ENCODE results near the gene SCG5.

SCG5 gene

DNA sequence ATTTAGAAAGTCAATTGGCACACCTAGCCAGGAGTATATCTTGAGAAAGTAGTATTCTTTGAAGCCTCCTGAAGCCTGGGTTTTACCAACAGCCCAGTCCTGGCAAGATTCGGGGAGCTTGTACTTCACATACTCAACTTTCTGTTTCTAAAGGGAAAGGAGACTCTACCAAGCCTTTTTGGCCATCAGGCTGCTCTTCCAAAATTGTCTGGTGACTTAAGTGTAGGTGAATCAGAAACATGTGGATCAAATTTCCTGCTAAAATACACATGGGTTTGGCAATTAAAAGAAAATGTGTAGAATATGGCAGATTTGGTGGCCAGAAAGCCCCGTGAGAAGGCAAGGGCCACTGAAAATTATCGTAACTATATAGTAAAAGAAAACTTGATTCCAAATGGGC is 60.4 kb downstream of the SCG5 start:
- ATAC-seq = no peak
- TF ChIP-seq TOX (CRISPR knock-in tag; IDR thresholded peaks at IDR 0.05; ENCODE audit: borderline replicate concordance) (no peak), ESRRG (CRISPR knock-in tag; IDR thresholded peaks at IDR 0.05) (no peak), BACH2 (CRISPR knock-in tag; IDR thresholded peaks at IDR 0.05; ENCODE audit: borderline replicate concordance) (no peak), RARB (CRISPR knock-in tag; IDR thresholded peaks at IDR 0.05) (no peak), ARNTL (CRISPR knock-in tag; IDR thresholded peaks at IDR 0.05; ENCODE audit: borderline replicate concordance, low read depth) (no peak), TCF4 (CRISPR knock-in tag; IDR thresholded peaks at IDR 0.05; ENCODE audit: borderline replicate concordance) (no peak), ZNF70 (CRISPR knock-in tag; IDR thresholded peaks at IDR 0.05) (no peak), ZC3H10 (CRISPR knock-in tag; IDR thresholded peaks at IDR 0.05) (no peak), SNAI2 (CRISPR knock-in tag; IDR thresholded peaks at IDR 0.05) (no peak), GLIS3 (CRISPR knock-in tag; IDR thresholded peaks at IDR 0.05) (no peak), ISL1 (CRISPR knock-in tag; IDR thresholded peaks at IDR 0.05) (no peak), ZFP30 (CRISPR knock-in tag; IDR thresholded peaks at IDR 0.05) (no peak), OSR1 (CRISPR knock-in tag; IDR thresholded peaks at IDR 0.05) (no peak), ZNF8 (CRISPR knock-in tag; IDR thresholded peaks at IDR 0.05) (no peak), ZFP3 (CRISPR knock-in tag; IDR thresholded peaks at IDR 0.05) (no peak)
- TF ChIP-seq, protein P1, sequence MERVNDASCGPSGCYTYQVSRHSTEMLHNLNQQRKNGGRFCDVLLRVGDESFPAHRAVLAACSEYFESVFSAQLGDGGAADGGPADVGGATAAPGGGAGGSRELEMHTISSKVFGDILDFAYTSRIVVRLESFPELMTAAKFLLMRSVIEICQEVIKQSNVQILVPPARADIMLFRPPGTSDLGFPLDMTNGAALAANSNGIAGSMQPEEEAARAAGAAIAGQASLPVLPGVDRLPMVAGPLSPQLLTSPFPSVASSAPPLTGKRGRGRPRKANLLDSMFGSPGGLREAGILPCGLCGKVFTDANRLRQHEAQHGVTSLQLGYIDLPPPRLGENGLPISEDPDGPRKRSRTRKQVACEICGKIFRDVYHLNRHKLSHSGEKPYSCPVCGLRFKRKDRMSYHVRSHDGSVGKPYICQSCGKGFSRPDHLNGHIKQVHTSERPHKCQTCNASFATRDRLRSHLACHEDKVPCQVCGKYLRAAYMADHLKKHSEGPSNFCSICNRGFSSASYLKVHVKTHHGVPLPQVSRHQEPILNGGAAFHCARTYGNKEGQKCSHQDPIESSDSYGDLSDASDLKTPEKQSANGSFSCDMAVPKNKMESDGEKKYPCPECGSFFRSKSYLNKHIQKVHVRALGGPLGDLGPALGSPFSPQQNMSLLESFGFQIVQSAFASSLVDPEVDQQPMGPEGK (CRISPR knock-in tag; IDR thresholded peaks at IDR 0.05; ENCODE audit: borderline replicate concordance) = no peak
- TF ChIP-seq, protein P2, sequence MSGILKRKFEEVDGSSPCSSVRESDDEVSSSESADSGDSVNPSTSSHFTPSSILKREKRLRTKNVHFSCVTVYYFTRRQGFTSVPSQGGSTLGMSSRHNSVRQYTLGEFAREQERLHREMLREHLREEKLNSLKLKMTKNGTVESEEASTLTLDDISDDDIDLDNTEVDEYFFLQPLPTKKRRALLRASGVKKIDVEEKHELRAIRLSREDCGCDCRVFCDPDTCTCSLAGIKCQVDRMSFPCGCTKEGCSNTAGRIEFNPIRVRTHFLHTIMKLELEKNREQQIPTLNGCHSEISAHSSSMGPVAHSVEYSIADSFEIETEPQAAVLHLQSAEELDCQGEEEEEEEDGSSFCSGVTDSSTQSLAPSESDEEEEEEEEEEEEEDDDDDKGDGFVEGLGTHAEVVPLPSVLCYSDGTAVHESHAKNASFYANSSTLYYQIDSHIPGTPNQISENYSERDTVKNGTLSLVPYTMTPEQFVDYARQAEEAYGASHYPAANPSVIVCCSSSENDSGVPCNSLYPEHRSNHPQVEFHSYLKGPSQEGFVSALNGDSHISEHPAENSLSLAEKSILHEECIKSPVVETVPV (CRISPR knock-in tag; IDR thresholded peaks at IDR 0.05) = no peak
- TF ChIP-seq, protein P3, sequence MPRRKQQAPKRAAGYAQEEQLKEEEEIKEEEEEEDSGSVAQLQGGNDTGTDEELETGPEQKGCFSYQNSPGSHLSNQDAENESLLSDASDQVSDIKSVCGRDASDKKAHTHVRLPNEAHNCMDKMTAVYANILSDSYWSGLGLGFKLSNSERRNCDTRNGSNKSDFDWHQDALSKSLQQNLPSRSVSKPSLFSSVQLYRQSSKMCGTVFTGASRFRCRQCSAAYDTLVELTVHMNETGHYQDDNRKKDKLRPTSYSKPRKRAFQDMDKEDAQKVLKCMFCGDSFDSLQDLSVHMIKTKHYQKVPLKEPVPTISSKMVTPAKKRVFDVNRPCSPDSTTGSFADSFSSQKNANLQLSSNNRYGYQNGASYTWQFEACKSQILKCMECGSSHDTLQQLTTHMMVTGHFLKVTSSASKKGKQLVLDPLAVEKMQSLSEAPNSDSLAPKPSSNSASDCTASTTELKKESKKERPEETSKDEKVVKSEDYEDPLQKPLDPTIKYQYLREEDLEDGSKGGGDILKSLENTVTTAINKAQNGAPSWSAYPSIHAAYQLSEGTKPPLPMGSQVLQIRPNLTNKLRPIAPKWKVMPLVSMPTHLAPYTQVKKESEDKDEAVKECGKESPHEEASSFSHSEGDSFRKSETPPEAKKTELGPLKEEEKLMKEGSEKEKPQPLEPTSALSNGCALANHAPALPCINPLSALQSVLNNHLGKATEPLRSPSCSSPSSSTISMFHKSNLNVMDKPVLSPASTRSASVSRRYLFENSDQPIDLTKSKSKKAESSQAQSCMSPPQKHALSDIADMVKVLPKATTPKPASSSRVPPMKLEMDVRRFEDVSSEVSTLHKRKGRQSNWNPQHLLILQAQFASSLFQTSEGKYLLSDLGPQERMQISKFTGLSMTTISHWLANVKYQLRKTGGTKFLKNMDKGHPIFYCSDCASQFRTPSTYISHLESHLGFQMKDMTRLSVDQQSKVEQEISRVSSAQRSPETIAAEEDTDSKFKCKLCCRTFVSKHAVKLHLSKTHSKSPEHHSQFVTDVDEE (CRISPR knock-in tag; IDR thresholded peaks at IDR 0.05) = no peak
- TF ChIP-seq, protein P4, sequence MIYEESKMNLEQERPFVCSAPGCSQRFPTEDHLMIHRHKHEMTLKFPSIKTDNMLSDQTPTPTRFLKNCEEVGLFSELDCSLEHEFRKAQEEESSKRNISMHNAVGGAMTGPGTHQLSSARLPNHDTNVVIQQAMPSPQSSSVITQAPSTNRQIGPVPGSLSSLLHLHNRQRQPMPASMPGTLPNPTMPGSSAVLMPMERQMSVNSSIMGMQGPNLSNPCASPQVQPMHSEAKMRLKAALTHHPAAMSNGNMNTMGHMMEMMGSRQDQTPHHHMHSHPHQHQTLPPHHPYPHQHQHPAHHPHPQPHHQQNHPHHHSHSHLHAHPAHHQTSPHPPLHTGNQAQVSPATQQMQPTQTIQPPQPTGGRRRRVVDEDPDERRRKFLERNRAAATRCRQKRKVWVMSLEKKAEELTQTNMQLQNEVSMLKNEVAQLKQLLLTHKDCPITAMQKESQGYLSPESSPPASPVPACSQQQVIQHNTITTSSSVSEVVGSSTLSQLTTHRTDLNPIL (CRISPR knock-in tag; IDR thresholded peaks at IDR 0.05; ENCODE audit: low read depth) = no peak

DNA sequence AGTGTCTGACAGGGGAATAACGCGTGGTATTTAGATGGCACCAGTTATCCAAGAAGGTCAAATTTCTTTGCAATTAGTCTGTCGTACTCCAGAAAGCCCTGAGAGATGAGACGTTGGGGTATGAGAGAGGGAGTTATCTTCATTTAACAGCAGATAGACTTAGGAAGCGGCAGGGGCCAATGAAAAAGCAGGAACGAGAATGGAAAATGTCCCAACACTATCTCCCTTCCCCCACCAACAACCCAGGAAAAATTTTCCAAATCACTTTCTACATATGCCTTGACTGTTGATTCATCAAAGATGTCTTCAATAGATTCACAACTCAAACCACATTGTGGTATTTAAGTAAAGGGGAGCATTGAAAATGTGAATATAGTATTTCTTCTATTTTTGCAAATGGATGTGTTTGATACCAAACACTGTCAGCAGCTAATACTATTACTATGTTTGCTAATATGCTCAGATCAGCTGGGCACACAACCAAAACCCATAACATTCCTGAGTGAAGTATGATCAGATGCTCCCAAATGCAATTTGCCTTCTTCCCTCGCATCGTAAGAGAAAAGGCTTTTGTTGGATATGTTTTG is 63.0 kb downstream of the SCG5 start:
- TF ChIP-seq ZFP3 (CRISPR knock-in tag; IDR thresholded peaks at IDR 0.05) (no peak), RARB (CRISPR knock-in tag; IDR thresholded peaks at IDR 0.05) (no peak), TOX (CRISPR knock-in tag; IDR thresholded peaks at IDR 0.05; ENCODE audit: borderline replicate concordance) (no peak), ZNF565 (CRISPR knock-in tag; conservative IDR thresholded peaks at IDR 0.05; ENCODE audit: low read depth) (no peak), OSR1 (CRISPR knock-in tag; IDR thresholded peaks at IDR 0.05) (no peak), ZC3H10 (CRISPR knock-in tag; IDR thresholded peaks at IDR 0.05) (no peak), ZNF8 (CRISPR knock-in tag; IDR thresholded peaks at IDR 0.05) (no peak), ISL1 (CRISPR knock-in tag; IDR thresholded peaks at IDR 0.05) (peak; percentile 69)
- peak; percentile 76 for ATAC-seq

DNA sequence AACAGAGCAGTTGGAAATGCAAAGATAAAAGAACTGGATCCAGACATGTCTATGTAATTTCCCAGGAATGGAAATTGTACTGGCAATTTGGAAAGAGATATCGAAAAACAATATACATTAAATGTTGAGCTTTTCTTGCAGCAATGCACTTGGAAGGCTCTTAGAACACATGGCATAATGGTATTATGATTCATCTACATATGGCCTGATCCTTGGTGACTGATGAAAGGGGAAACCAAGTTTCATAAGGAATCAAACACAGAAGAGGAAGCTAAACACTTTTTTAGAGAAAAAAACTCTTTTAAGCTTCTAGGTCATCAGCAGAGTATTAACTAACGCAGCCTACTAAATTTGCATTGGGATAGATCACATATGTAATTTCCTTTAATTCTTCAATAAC is 63.9 kb downstream of the SCG5 start:
- peak; percentile 11; the same call in 2 of the 3 replicates for ATAC-seq
- TF ChIP-seq ZFP30 (CRISPR knock-in tag; IDR thresholded peaks at IDR 0.05) (no peak), ISL1 (CRISPR knock-in tag; IDR thresholded peaks at IDR 0.05) (0 out of 2 replicates have a peak, but pooled peaks have one; percentile 4)

DNA sequence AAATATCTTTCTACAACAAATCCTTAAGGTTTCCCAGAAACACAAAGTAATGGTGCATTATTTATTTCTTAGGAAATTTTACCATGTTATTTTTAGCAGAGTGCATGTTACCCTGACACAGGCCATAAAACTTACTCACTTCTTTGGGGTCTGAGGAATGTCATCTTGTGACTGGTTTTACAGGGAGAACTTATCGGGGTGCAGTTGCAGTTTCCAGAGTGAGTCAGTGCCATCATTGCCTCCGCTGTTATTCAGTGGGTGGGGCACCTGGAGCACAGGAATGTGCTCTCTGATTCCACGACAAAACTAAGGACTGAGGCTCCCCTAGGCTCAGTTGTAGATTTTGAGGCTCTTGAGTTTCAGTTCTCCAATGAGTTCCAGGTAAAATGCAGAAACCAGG is 65.2 kb downstream of the SCG5 start:
- TF ChIP-seq, protein P1 (CRISPR knock-in tag; IDR thresholded peaks at IDR 0.05; ENCODE audit: borderline replicate concordance) = no peak
- ATAC-seq = peak; percentile 13

Measured in SK-N-SH treated with all-trans-retinoic acid at 6 μM for 48 hours (cell line).